Measurements from ENCODE around the gene PLXDC1.

DNA sequence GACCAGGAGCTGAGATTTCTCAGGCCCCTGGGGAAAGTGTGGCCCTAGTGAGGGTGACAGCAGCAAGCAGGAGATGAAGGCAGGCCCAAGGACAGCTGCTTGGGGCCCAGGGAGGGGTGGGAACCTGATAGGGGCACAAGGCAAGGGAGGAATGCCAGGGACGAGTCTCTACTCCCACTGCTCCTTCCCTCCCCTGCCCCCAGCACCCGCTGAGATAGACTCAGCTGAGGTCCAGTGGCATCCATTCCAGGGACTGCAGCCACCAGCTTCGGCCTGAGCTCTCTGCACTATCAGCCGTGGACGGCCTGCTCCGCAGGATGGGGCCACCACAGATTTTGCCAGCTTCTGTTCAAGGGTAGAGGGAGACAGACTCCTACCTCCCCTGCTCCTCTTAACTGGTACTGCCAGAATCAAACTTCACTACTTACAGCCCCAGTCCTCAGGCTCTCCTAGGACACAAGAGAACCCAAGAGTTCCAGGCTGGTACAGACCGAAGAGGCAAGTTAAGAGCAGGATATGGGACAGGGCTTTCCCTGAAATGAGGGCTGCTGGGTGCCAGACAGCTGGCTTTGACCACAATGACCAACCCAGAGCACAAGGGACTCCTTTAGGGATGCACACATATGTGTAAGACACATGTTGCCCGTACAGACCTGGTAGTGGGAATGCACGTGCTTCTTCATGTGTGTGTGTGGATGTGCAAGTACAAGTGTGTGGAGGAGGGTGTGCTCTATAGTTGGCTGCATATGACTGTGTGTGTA is 40.5 kb upstream of the PLXDC1 start:
- no peak for TF ChIP-seq JUN (IDR thresholded peaks at IDR 0.05; ENCODE audit: low read depth, low read length)
- no peak for TF ChIP-seq POLR2A (IDR thresholded peaks at IDR 0.05; ENCODE audit: control extremely low read depth in 1 of 2, low read depth in 2 of 2, low read length in 2 of 2)
- TF ChIP-seq, protein P1, sequence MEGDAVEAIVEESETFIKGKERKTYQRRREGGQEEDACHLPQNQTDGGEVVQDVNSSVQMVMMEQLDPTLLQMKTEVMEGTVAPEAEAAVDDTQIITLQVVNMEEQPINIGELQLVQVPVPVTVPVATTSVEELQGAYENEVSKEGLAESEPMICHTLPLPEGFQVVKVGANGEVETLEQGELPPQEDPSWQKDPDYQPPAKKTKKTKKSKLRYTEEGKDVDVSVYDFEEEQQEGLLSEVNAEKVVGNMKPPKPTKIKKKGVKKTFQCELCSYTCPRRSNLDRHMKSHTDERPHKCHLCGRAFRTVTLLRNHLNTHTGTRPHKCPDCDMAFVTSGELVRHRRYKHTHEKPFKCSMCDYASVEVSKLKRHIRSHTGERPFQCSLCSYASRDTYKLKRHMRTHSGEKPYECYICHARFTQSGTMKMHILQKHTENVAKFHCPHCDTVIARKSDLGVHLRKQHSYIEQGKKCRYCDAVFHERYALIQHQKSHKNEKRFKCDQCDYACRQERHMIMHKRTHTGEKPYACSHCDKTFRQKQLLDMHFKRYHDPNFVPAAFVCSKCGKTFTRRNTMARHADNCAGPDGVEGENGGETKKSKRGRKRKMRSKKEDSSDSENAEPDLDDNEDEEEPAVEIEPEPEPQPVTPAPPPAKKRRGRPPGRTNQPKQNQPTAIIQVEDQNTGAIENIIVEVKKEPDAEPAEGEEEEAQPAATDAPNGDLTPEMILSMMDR (IDR thresholded peaks at IDR 0.05; ENCODE audit: control extremely low read depth in 1 of 3, insufficient read depth in 1 of 3, low read depth in 1 of 3, low read length in 3 of 3): no peak
- TF ChIP-seq EZH2 (IDR thresholded peaks at IDR 0.05; ENCODE audit: low read depth, low read length, severe bottlenecking): no peak
- no peak for TF ChIP-seq EP300 (IDR thresholded peaks at IDR 0.05; ENCODE audit: borderline replicate concordance in 1 of 2, low read depth in 2 of 2, low read length in 2 of 2)
- no peak for TF ChIP-seq JUND (IDR thresholded peaks at IDR 0.05; ENCODE audit: low read length)
- TF ChIP-seq TCF12 (IDR thresholded peaks at IDR 0.05; ENCODE audit: low read depth, low read length): no peak
- TF ChIP-seq, protein P2, sequence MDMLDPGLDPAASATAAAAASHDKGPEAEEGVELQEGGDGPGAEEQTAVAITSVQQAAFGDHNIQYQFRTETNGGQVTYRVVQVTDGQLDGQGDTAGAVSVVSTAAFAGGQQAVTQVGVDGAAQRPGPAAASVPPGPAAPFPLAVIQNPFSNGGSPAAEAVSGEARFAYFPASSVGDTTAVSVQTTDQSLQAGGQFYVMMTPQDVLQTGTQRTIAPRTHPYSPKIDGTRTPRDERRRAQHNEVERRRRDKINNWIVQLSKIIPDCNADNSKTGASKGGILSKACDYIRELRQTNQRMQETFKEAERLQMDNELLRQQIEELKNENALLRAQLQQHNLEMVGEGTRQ (IDR thresholded peaks at IDR 0.05; ENCODE audit: low read length): no peak
- no peak for TF ChIP-seq RAD21 (IDR thresholded peaks at IDR 0.05 in 1 of 2, conservative IDR thresholded peaks at IDR 0.05 in 1 of 2; ENCODE audit: low read depth in 2 of 2, low read length in 2 of 2)
- TF ChIP-seq ZNF274 (IDR thresholded peaks at IDR 0.05; ENCODE audit: borderline replicate concordance, extremely low read depth, low read length): no peak
- no peak for TF ChIP-seq CREB1 (IDR thresholded peaks at IDR 0.05)

Measured in H1 (cell line).